IPS-20b (cell line): Measurements from ENCODE around the gene MME.
"Not testable (repeated sequence)": the region's sequence is repeated elsewhere in the genome, so short reads cannot be mapped to it uniquely, and the experiment has no call there.

Source experiments
- H3K27ac ChIP-seq: one replicate; pipeline ENCODE4 v1.5.1; 2013; ENCODE audit warnings: low read length
- H3K27me3 ChIP-seq: 2 replicates; pipeline ENCODE4 v1.6.1; 2013; ENCODE audit warnings: mild to moderate bottlenecking, low read length, inconsistent platforms; ENCODE audit not compliant: insufficient read depth
- H3K36me3 ChIP-seq: 2 replicates; pipeline ENCODE4 v1.6.1; 2013; ENCODE audit warnings: low read depth, mild to moderate bottlenecking, inconsistent platforms, low read length, moderate library complexity; ENCODE audit not compliant: insufficient read depth
- H3K4me1 ChIP-seq: 2 replicates; pipeline ENCODE4 v1.6.1; 2013; ENCODE audit warnings: mild to moderate bottlenecking, control low read depth, inconsistent platforms, low read length, moderate library complexity; ENCODE audit not compliant: insufficient read depth
- H3K4me3 ChIP-seq: 2 replicates; pipeline ENCODE4 v1.5.1; 2013; ENCODE audit warnings: mild to moderate bottlenecking, low read length, inconsistent platforms
- H3K9ac ChIP-seq: 2 replicates; pipeline ENCODE4 v1.6.1; 2013; ENCODE audit warnings: low read depth, mild to moderate bottlenecking, inconsistent platforms, low read length, moderate library complexity
- H3K9me3 ChIP-seq: 2 replicates; pipeline ENCODE4 v1.6.1; 2013; ENCODE audit warnings: mild to moderate bottlenecking, low read depth, low read length, inconsistent platforms; ENCODE audit not compliant: insufficient read depth

Gene MME

GRCh38 chr3:155110996-155111901, 31.1 kb downstream of the MME start:
- Histone ChIP-seq H3K4me1 (no peaks in the 10 kb centered on the region), H3K4me3 (no peak overlapping the region), H3K9me3 (no peaks in the 10 kb centered on the region), H3K27ac (no peak overlapping the region), H3K36me3 (no peaks in the 10 kb centered on the region), H3K27me3 (no peaks in the 10 kb centered on the region), H3K9ac (no peak overlapping the region)

- Histone ChIP-seq H3K9me3 (no peaks in the 10 kb centered on the region), H3K4me3 (no peak overlapping the region), H3K27ac (no peak overlapping the region), H3K36me3 (no peaks in the 10 kb centered on the region), H3K9ac (no peak overlapping the region), H3K4me1 (no peaks in the 10 kb centered on the region), H3K27me3 (no peaks in the 10 kb centered on the region)
These were observed 31.9 kb downstream of the MME start for GRCh38 chr3:155111971-155112370.

GRCh38 chr3:155112661-155113389, 32.7 kb downstream of the MME start:
- no peak overlapping the region for H3K9ac ChIP-seq

GRCh38 chr3:155124745-155125144, 44.6 kb downstream of the MME start:
- H3K36me3 ChIP-seq, H3K4me1 ChIP-seq, H3K4me3 ChIP-seq, H3K9ac ChIP-seq, H3K27ac ChIP-seq, H3K9me3 ChIP-seq, H3K27me3 ChIP-seq: not testable (repeated sequence)

More at GRCh38 chr3:155112661-155113389, 32.7 kb downstream of the MME start:
- Histone ChIP-seq H3K4me1 (no peaks in the 10 kb centered on the region), H3K4me3 (no peak overlapping the region), H3K27me3 (no peaks in the 10 kb centered on the region), H3K9me3 (no peaks in the 10 kb centered on the region), H3K27ac (no peak overlapping the region), H3K36me3 (no peaks in the 10 kb centered on the region)

- Histone ChIP-seq H3K4me3 (no peak overlapping the region), H3K4me1 (no peaks in the 10 kb centered on the region), H3K36me3 (no peaks in the 10 kb centered on the region), H3K27me3 (no peaks in the 10 kb centered on the region), H3K27ac (no peak overlapping the region), H3K9ac (no peak overlapping the region), H3K9me3 (no peaks in the 10 kb centered on the region)
These were observed 49.3 kb downstream of the MME start for GRCh38 chr3:155129396-155129795.

- H3K4me3 ChIP-seq = no peak overlapping the region
- no peaks in the 10 kb centered on the region for H3K4me1 ChIP-seq
- no peak overlapping the region for H3K9ac ChIP-seq
- H3K27ac ChIP-seq = no peak overlapping the region
- H3K9me3 ChIP-seq = no peaks in the 10 kb centered on the region
- no peaks in the 10 kb centered on the region for H3K27me3 ChIP-seq
- no peaks in the 10 kb centered on the region for H3K36me3 ChIP-seq
These were observed 49.9 kb downstream of the MME start for GRCh38 chr3:155130001-155130400.

GRCh38 chr3:155131104-155131503, 51.0 kb downstream of the MME start:
- H3K4me3 ChIP-seq = no peak overlapping the region
- H3K36me3 ChIP-seq = no peaks in the 10 kb centered on the region
- no peak overlapping the region for H3K9ac ChIP-seq
- H3K27ac ChIP-seq = no peak overlapping the region
- no peaks in the 10 kb centered on the region for H3K4me1 ChIP-seq
- H3K9me3 ChIP-seq = no peaks in the 10 kb centered on the region
- no peaks in the 10 kb centered on the region for H3K27me3 ChIP-seq

GRCh38 chr3:155134311-155134710, 54.2 kb downstream of the MME start:
- H3K27ac ChIP-seq, H3K4me3 ChIP-seq, H3K36me3 ChIP-seq, H3K9ac ChIP-seq, H3K27me3 ChIP-seq, H3K4me1 ChIP-seq, H3K9me3 ChIP-seq: not testable (repeated sequence)

- H3K27ac ChIP-seq = no peak overlapping the region
- H3K9ac ChIP-seq = no peak overlapping the region
- H3K4me1 ChIP-seq = no peaks in the 10 kb centered on the region
- no peak overlapping the region for H3K4me3 ChIP-seq
- no peaks in the 10 kb centered on the region for H3K36me3 ChIP-seq
- no peaks in the 10 kb centered on the region for H3K27me3 ChIP-seq
- H3K9me3 ChIP-seq = no peaks in the 10 kb centered on the region
These were observed 54.9 kb downstream of the MME start for GRCh38 chr3:155135003-155135402.

GRCh38 chr3:155138677-155139076, 58.6 kb downstream of the MME start:
- no peaks in the 10 kb centered on the region for H3K27me3 ChIP-seq
- H3K36me3 ChIP-seq = no peaks in the 10 kb centered on the region
- H3K9me3 ChIP-seq = no peaks in the 10 kb centered on the region
- no peak overlapping the region for H3K27ac ChIP-seq
- no peak overlapping the region for H3K9ac ChIP-seq
- no peak overlapping the region for H3K4me3 ChIP-seq
- no peaks in the 10 kb centered on the region for H3K4me1 ChIP-seq

GRCh38 chr3:155147588-155147987, 67.5 kb downstream of the MME start:
- Histone ChIP-seq H3K4me3 (no peak overlapping the region), H3K27me3 (no peaks in the 10 kb centered on the region), H3K9me3 (no peaks in the 10 kb centered on the region), H3K36me3 (peaks cover 6% of the 10 kb centered on the region; the same call in 1 of the 2 replicates), H3K9ac (no peak overlapping the region), H3K27ac (no peak overlapping the region), H3K4me1 (no peaks in the 10 kb centered on the region)

GRCh38 chr3:155149494-155149893, 69.4 kb downstream of the MME start:
- H3K36me3 ChIP-seq = peaks cover 6% of the 10 kb centered on the region; the same call in 1 of the 2 replicates
- no peak overlapping the region for H3K4me3 ChIP-seq
- H3K27me3 ChIP-seq = no peaks in the 10 kb centered on the region
- H3K9me3 ChIP-seq = no peaks in the 10 kb centered on the region
- no peak overlapping the region for H3K9ac ChIP-seq
- H3K4me1 ChIP-seq = no peaks in the 10 kb centered on the region
- no peak overlapping the region for H3K27ac ChIP-seq
